Small intestine (tissue), 7 donors: ENCODE measurements around the gene NR1D1. TPM values are rescaled to one million over a fixed set of nuclear protein-coding genes. Genes with fewer than 3 reads are reported as not detected.

Experiments used
- DNase-seq, 2 donors: peaks; one replicate each; pipeline versions ENCODE4 v3.0.0 to v3.0.0-alpha.2; 2013
- FAIRE-seq: peaks from 2 replicates; lab custom pipeline; 2012; peaks lifted over from hg19 to GRCh38; lab: Jason Lieb, UNC
- H3K27ac ChIP-seq, 3 donors: one replicate each; pipeline ENCODE4 v1.5.1; 2013; ENCODE audit warnings: low read length in 2 of 3, mild to moderate bottlenecking in 2 of 3, control low read depth in 1 of 3, inconsistent platforms in 1 of 3, low read depth in 1 of 3, moderate library complexity in 1 of 3
- H3K27me3 ChIP-seq, 3 donors: one replicate each; pipeline ENCODE4 v1.6.1; 2013; ENCODE audit warnings: low read length in 3 of 3, inconsistent platforms in 1 of 3; ENCODE audit not compliant: control insufficient read depth in 3 of 3, insufficient read depth in 3 of 3
- H3K36me3 ChIP-seq, 3 donors: one replicate each; pipeline ENCODE4 v1.6.1; 2013; ENCODE audit warnings: low read length in 3 of 3, inconsistent platforms in 1 of 3, low read depth in 1 of 3, mild to moderate bottlenecking in 1 of 3, moderate library complexity in 1 of 3; ENCODE audit not compliant: control insufficient read depth in 3 of 3, insufficient read depth in 2 of 3
- H3K4me1 ChIP-seq, 3 donors: one replicate each; pipeline ENCODE4 v1.6.1; 2013; ENCODE audit warnings: low read length in 2 of 3, inconsistent platforms in 1 of 3, low read depth in 1 of 3, mild to moderate bottlenecking in 1 of 3, moderate library complexity in 1 of 3; ENCODE audit not compliant: control insufficient read depth in 3 of 3, insufficient read depth in 2 of 3
- H3K4me3 ChIP-seq, 3 donors: one replicate each; pipeline ENCODE4 v1.5.1; 2013; ENCODE audit warnings: low read length in 3 of 3, control low read depth in 1 of 3, inconsistent platforms in 1 of 3, low read depth in 1 of 3, mild to moderate bottlenecking in 1 of 3, moderate library complexity in 1 of 3
- H3K9me3 ChIP-seq, 2 donors: one replicate each; pipeline ENCODE4 v1.6.1; 2013; ENCODE audit warnings: low read depth in 1 of 2, low read length in 1 of 2; ENCODE audit not compliant: control insufficient read depth in 2 of 2, insufficient read depth in 1 of 2
- WGBS, 3 donors: extraction: QIAGEN DNeasy Blood & Tissue Kit; methylation state at CpG; one replicate each; pipeline ENCODE4 v1.1.7; 2013; 5-methylcytosine and 5-hydroxymethylcytosine counted together
- polyA plus RNA-seq, 4 donors: library from polyadenylated mRNA; stranded (reverse) in 3 of 4; unstranded in 1 of 4; fragments of 200-250 nt in 3 of 4; fragments of 120-200 nt in 1 of 4; gene quantifications; one replicate each; pipeline versions ENCODE4 v1.2.1 to v1.2.3, GENCODE V29; 2013
- donor health status: healthy with polysubstance abuse.
- donor health status: control.
- donor health status: control.
- donor health status: Bipolar disorder and iron deficiency.
- donor health status: healthy.

Gene NR1D1
- polyA plus RNA-seq, 4 donors = 2.7 to 25.1 (median 12.1) TPM

DNA sequence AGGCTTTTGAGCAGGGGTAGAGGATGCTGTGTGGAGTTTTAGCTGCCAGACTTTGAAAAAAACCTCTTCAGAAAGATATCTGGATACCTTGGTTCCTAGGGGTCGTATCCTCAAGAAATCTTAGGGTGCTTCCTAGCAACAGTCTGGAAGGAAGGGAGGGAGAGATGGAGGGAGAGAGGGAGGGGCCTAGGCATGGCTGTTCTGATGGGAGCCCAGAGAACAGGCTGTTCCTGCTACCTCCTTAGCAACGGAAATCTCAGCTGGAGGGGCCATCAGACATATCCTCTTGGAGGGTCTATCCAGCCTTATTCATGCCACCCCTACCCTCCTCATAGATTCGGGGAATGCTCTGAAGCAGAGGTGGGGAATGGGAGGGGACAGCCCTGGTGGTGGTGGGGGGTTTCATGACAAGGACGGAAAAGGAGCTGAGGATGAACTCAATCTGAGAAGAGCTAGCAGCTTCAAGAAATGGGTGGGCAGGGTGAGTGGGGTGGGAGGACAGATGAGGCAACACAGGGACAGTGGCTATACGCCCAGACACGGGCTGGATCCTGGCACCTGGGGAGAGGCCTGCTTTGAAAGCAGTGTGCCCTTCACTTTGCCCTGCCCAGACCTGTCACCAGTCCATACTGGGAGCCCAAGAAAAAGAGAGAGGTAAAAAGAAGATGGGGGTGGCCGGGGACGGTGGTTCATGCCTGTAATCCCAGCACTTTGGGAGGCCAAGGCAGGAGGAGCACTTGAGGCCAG lies 40.5 kb downstream of the NR1D1 start:
- H3K9me3 ChIP-seq = no peaks in the 10 kb centered on the region
- WGBS, 3 donors = 77 to 80% (median 79%) methylated on average over 8 of the region's 8 CpGs
- H3K36me3 ChIP-seq = peaks cover 0 to 9% (median 0%) of the 10 kb centered on the region in 3 donors
- H3K27ac ChIP-seq = no peak overlapping the region
- no peak for DNase-seq
- no peak overlapping the region for H3K4me3 ChIP-seq
- FAIRE-seq = no peak
- H3K27me3 ChIP-seq = no peaks in the 10 kb centered on the region
- H3K4me1 ChIP-seq = peaks cover 0 to 27% (median 0%) of the 10 kb centered on the region in 3 donors

GRCh38 chr17:40058865-40059264 lies 41.5 kb downstream of the NR1D1 start:
- 91 to 100% (median 93%) methylated on average over 1 of the region's 1 CpG for WGBS, 3 donors
- Histone ChIP-seq H3K9me3 (no peaks in the 10 kb centered on the region), H3K36me3 (no peaks in the 10 kb centered on the region), H3K4me3 (no peak overlapping the region), H3K4me1 (peaks cover 0 to 16% (median 0%) of the 10 kb centered on the region in 3 donors), H3K27ac (peak overlapping the region in 1 of 3 donors; percentile 59), H3K27me3 (no peaks in the 10 kb centered on the region)
- no peak for DNase-seq
- no peak for FAIRE-seq

DNA sequence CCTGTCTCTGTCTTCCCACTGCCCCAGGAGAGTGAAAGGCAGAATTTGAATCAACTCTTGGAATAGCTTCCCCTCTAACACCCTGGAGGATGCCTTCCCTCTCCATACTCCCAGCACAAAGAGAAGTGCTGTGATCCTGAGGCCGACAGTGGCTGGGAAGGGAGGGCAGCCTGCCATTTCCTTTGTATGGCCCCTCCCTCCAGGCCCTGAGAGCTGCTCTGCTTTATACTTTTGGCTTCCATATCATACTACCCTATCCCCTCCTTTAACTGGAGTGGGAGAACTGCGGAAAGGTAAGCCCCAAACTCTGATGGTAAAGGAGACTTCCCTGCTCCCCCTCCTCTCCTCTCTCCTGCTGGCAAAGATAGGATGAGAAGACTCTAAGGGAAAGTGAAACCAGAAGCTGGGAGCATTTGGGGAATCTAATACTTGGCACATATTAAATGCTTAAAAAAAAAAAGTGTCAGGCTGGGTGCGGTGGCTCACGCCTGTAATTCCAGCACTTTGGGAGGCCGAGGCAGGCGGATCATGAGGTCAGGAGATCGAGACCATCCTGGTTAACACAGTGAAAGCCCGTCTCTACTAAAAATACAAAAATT lies 42.1 kb downstream of the NR1D1 start:
- no peak for FAIRE-seq
- H3K36me3 ChIP-seq = no peaks in the 10 kb centered on the region
- 18 to 31% (median 26%) methylated on average over 8 of the region's 8 CpGs for WGBS, 3 donors
- peak overlapping the region in 2 of 3 donors; percentile 8 to 59 for H3K27ac ChIP-seq
- no peaks in the 10 kb centered on the region for H3K27me3 ChIP-seq
- peaks cover 0 to 15% (median 3%) of the 10 kb centered on the region in 3 donors for H3K4me1 ChIP-seq
- no peak overlapping the region for H3K4me3 ChIP-seq
- peak in 1 of 2 donors; percentile 66 for DNase-seq
- H3K9me3 ChIP-seq = no peaks in the 10 kb centered on the region

DNA sequence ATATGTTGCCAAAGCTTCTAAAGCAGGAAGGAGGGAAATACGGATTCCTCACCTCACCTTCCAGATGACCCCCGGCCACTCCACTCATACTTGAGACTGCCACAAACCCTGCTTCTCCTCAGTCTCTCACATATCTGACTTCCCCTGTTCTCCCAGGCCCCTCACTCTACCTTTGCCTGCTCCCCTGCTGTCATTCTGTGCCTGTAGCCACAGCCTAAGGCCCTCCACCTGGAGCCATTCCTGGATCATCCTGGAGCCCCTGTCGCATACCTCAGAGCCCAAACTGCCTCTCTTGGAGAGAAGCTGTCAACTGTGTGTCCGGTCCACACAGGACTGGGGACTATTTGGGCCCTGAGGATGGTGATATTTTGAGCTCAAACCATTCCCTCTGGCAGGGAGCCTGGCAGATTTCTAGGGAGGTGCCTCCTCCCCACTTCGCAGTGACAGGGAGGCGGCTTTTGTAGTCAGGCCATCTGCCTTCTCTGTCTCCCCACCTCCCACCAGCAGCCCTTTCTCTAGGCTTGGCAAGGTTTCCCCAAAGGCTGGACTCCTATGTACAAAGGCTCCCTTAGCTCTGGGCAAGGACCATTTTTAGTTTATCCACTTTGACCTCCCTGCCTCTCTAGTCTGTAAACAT lies 43.9 kb downstream of the NR1D1 start:
- FAIRE-seq (no peak), DNase-seq (no peak)
- no peak overlapping the region for H3K27ac ChIP-seq
- H3K27me3 ChIP-seq = no peaks in the 10 kb centered on the region
- H3K4me3 ChIP-seq = no peak overlapping the region
- H3K9me3 ChIP-seq = no peaks in the 10 kb centered on the region
- peaks cover 0 to 5% (median 3%) of the 10 kb centered on the region in 3 donors for H3K4me1 ChIP-seq
- peaks cover 0 to 13% (median 2%) of the 10 kb centered on the region in 3 donors for H3K36me3 ChIP-seq
- WGBS, 3 donors = 79 to 92% (median 84%) methylated on average over 6 of the region's 6 CpGs

Other genes starting within 250 kb of the NR1D1 start
- gene IKZF3, start 236.3 kb downstream of the NR1D1 start, polyA plus RNA-seq = 1 to 10 TPM in 3 of 4 donors, under 1 TPM in 1; 0.67 to 1.6 (median 1.4) TPM
- not detected for gene ZPBP2, start 232.4 kb downstream of the NR1D1 start, polyA plus RNA-seq
- 100 to 1,000 TPM in 3 of 4 donors, 10 to 100 TPM in 1; 31.9 to 255 (median 165) TPM for gene GSDMB, start 182.0 kb downstream of the NR1D1 start, polyA plus RNA-seq
- 10 to 100 TPM; 60.7 to 75.3 (median 72.0) TPM for gene ORMDL3, start 173.0 kb downstream of the NR1D1 start, polyA plus RNA-seq
- under 1 TPM in 1 of 4 donors, not detected in 3; 0.10 TPM for gene LRRC3C, start 172.9 kb downstream of the NR1D1 start, polyA plus RNA-seq
- gene GSDMA, start 137.6 kb downstream of the NR1D1 start, polyA plus RNA-seq = under 1 TPM in 3 of 4 donors, not detected in 1; 0.04 to 0.63 (median 0.54) TPM
- gene PSMD3, start 119.8 kb downstream of the NR1D1 start, polyA plus RNA-seq = 10 to 100 TPM; 43.6 to 93.6 (median 62.3) TPM
- gene CSF3, start 85.1 kb downstream of the NR1D1 start, polyA plus RNA-seq = 1 to 10 TPM in 2 of 4 donors, not detected in 2; 2.0 to 2.8 TPM
- 10 to 100 TPM; 43.0 to 72.0 (median 57.1) TPM for gene MED24, start 46.2 kb downstream of the NR1D1 start, polyA plus RNA-seq
- gene THRA, start 37.6 kb downstream of the NR1D1 start, polyA plus RNA-seq = 10 to 100 TPM; 22.4 to 67.5 (median 43.4) TPM
- gene MSL1, start 21.4 kb upstream of the NR1D1 start, polyA plus RNA-seq = 100 to 1,000 TPM in 1 of 4 donors, 10 to 100 TPM in 3; 53.1 to 120 (median 69.3) TPM
- gene CASC3, start 39.9 kb upstream of the NR1D1 start, polyA plus RNA-seq = 10 to 100 TPM; 24.2 to 55.1 (median 32.8) TPM
- gene RAPGEFL1, start 76.9 kb upstream of the NR1D1 start, polyA plus RNA-seq = 100 to 1,000 TPM in 1 of 4 donors, 10 to 100 TPM in 3; 24.5 to 121 (median 57.9) TPM
- 10 to 100 TPM; 12.5 to 22.9 (median 14.0) TPM for gene WIPF2, start 118.7 kb upstream of the NR1D1 start, polyA plus RNA-seq
- 10 to 100 TPM in 2 of 4 donors, 1 to 10 TPM in 2; 2.5 to 11.5 (median 7.3) TPM for gene CDC6, start 187.3 kb upstream of the NR1D1 start, polyA plus RNA-seq
- 10 to 100 TPM; 28.8 to 47.7 (median 39.9) TPM for gene RARA, start 208.6 kb upstream of the NR1D1 start, polyA plus RNA-seq